Measurements from ENCODE around the gene TAF5L.
"Not testable (repeated sequence)": the region's sequence is repeated elsewhere in the genome, so short reads cannot be mapped to it uniquely, and the experiment has no call there.

TAF5L gene

DNA sequence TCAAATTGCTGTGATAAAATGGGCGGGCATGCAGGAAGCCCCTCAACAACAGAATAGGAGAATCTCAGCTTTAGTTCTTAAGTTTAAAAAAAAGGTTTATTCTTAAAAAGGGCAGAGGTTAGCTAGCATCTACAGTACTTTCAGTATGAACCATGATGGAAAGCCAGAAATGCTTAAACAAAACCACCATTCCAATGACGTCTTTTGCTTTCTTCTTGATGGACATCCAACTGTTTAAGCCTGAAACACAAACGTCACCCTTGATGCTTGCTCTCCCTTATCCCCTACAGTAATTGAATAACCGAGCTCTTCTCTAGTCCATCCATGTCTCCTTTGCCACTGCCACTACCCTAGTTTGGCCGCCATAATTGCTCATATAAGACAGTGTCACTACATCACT, 25.7 kb downstream of the TAF5L start:
- DNase-seq = no peak

DNA sequence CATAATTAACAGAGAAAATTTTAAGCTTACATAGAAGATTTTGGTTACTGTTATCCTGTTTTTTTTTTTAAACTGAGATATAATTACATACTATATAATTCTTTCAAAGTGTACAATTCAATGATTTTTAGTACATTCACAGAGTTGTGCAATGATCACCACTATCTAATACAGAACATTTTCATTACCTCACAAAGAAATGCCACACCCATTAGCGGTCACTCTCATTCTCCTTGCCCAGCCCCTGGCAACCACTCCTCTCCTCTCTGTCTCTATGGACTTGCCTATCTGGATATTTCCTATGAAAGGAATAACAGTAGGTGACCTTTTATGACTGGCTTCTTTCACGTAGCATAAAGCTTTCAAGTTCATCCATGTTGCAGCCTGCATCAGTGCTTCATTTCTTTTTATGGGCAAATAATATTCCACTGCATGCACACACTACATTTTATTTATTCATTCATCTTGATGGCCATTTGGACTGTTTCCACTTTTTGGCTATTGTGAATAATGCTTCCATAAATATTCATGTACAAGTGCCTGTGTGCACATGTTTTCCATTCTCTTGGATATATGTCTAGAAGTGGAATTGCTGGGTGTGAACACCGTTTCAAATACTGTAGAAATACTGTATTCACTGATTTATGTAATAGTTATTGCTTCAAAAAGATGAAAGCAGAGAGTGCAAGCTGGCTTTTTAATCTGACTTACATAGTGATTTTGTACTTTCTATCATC, 26.5 kb downstream of the TAF5L start:
- DNase-seq = no peak

DNA sequence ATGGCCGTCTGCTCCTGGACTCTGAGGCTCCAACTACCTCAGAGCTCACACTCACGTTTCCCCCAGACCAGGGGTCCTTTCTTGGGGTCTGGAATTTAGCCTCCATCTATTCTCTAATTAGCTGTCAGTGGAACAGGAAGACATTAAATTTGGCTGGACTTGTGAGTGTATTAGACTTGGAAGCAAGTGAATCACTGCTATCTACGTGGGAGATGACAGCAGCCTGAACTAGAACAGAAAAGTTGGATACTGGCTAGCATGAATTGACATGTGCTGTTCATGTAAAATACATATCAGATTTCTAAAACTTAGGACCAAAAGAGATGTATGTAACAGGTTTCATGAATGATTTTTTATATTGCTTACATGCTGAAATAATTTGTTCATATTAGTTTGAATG, 28.0 kb downstream of the TAF5L start:
- no peak for DNase-seq

DNA sequence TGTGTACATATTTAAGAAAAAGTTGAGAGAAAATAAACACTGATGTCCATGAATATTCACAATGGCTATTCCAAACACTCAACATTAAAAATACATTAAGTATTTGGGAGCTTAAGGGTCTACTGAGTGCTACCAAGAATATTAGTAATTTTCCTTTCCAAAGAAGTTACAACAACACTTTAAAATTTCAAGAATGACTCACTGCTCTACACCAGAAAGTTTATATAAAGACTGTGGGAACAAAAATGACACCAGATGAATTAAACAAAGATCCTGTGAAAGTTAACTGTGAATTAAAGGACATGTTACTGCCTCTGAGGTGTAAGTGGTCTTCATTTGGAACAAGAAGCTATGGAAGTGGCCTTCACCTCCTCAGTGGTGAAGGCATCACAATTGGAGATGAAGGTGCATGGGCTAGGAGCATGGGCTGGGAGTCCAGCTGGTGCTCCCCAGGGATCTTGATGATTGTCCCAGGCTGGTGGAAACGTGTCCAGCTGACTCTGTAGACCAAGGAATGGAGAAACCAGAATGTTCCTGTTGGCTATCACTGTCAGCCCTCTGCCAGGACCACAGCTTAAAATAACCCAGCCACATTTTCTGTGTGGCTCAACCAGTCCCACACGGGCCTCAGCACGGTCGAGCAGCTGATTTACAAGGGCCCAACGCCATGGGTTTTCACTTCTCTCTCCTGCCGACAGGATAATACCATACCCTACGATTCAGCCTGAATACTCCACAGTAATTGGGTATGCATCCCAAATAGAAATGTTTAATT, 28.8 kb downstream of the TAF5L start:
- no peak for DNase-seq

DNA sequence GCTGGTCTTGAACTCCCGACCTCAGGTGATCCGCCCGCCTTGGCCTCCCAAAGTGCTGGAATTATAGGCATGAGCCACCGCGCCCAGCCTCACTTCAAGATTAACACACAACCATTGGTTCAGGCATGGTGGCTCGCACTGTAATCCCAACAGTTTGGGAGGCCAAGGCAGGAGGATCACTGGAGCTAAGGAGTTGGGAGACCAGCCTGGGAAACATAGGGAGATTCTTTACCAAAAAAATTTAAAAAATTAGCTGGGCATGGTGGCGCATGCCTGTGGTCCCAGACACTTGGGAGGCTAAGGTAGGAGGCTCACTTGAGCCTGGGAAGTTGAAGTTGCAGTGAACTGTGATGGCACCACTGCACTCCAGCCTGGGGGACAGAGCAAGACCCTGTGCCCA, 30.0 kb downstream of the TAF5L start:
- DNase-seq = not testable (repeated sequence)

DNA sequence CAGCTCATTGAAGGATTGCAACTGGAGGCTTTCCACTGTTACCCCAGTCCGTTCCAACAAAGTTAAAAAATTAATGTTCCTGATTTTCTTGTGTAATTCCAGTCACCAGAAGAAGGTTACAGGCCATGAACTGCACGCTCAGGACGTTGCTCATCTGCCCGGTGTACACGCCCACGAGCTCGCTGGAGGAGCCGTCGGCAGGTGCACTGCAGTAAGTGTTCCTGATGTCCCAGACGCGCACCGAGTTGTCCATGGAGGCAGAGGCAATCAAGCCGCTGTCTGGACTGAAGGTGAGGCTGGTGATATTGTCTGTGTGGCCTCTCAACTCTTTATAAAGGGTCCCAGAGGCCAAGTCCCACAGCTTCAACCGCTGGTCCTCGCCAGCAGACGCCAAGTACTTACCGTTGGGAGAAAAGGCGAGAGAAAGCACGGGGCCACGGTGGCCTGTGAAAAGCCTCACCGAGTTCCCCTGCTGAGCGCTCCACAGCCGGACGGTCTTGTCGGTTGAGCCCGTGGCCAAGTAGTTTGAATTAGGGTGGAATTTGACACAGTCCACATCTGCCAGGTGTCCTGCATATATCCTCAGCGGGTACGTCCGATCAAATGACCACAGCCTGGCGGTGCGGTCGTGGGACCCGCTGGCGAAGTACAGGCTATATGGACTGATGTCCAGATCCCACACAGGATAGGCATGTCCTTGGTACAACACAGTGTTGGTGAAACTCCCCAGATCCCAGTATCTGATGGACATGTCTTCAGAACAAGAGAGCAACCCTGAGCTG, 31.5 kb downstream of the TAF5L start:
- no peak for DNase-seq

DNA sequence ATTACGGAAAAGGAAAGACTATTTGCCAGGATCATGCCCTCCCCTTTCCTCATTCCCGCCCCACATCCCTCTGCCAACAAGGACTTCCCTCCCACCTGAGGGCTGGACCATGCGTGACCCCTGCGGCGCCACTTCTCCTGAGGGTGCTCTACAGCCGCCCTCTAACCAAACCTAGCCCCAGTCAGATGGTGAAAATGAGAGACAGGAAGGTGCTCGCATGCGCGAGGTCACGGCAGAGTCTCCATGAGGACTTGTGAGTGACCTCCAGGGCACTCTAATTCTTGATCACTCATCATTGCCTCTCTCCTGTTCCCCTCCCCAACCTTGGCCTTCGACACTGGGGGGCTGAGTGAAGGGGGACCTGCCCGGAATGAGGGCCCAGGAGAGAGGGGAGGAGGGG, 32.1 kb downstream of the TAF5L start:
- no peak for DNase-seq

DNA sequence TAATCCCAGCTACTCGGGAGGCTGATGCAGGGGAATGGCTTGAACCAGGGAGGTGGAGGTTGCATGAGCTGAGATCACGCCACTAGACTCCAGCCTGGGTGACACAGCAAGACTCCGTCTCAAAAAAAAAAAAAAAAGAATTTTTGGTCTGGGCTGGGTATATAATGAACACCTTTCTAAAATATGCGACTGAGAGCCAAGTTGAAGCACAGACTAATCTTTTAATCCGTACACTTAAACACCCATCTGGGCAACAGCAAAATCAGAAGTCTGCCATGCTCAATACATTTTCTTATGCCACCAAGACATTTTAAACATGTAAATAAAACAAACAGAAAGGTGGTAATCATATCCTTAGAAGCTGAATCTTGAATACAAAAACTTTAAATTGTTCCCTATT, 35.8 kb downstream of the TAF5L start:
- no peak for DNase-seq

DNA sequence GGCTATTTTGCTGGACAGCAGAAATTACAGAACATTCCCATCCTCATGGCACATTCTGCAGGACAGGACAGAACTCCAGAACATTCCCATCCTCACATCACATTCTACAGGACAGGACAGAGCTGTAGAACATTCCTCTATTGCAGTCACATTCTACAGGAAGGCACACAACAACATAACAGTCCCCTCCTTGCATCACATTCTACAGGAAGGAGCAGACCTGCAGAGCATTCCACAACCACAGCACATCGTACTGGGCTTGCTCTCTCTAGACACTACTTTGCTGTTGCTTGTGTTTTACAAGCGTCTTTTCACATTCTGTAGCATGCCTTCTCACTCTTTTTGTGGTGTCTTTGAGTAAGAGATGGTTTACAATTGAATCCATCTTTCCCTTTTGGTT, 40.6 kb downstream of the TAF5L start:
- DNase-seq = no peak

DNA sequence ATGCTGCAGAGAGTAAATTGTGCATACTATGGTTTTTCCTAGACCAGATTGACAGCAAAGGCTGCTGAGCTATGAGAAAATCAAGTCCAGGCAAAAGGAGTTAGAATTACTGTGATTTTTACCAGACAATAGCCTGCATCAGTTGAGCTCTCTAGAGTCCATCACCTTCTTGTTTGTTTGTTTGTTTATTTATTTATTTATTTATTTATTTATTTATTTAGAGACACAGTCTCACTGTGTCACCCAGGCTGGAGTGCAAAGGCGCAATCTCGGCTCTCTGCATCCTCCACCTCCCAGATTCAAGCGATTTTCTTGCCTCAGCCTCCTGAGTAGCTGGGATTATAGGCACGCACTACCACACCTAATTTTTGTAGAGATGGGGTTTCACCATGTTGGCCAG, 43.2 kb downstream of the TAF5L start:
- DNase-seq = no peak

DNA sequence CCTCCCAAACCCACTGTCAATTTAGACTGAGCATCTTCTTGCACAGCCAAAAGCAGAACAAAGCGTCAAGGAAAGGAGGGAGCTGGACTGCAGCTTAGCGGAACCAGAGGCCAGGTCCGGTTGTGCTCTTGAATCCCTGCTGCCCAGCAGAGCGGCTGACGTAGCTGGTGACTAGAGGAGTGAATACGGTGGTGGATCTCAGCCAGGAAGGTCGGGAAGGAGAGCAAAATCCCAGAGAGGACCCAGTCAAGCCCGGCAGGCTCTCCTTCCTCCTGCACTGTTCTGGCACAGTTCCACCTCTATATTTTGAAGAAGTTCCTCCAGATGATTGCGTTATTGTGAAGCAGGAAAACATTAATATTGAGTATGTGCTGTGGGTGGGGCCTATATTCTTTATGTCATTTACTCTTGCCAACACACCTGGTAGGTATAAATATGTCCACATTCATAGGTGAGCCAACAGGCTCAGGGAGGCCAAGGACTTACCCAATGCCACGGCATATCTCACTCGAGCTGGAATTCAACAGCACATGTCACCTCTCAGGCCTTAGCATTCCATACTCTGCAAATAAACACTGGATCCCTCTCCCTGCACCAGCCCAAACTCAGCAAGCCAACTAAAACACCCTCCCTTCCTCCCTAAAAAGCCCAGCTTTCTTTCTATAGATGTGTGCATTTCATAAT, 43.8 kb downstream of the TAF5L start:
- DNase-seq = peak; percentile 15

DNA sequence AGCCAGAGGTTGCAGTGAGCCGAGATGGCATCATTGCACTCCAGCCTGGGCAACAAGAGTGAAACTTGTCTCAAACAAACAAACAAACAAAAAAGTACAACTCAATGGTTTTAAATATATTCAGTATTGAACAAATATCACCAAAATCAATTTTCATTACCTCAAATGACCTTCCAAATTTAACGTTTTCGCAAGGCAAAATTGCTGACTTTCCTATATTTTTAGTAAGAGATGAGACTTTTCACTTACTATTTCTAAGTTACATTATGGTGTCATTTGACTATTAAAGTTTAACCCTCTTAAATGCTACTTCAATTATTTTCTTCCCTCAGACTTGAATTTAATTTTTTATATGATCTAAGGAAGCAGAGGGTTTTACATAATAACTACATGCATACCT, 44.4 kb downstream of the TAF5L start:
- no peak for DNase-seq

DNA sequence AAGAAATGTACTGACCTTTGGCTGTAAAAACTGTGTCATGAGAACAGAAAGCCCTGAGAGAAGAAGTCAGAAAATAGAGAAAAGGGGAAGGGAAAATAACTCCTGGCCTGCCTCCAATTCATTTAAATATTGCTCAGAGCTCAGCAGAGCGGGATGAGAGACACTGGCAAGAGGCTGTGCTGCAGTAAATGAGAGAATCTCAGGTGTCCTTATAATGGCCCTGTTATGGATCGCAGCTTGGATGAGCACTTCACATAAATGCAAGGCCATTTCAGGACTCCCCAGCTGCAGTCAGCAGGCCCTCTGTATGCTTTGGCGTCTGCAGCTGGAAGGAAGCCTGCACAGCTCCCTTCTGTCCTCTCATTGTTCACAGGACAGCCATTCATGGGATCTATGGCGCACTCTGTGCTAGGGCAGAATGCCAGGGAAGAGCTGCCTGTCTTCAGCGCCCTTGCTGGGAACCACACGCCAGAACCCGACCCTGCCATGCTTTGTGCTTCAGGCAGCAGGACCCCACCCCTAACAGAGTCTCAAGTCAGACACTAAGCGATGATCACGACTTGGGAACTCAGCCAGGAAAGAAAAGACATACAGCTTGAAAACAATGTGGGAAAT, 46.8 kb downstream of the TAF5L start:
- DNase-seq = peak; percentile 39

DNA sequence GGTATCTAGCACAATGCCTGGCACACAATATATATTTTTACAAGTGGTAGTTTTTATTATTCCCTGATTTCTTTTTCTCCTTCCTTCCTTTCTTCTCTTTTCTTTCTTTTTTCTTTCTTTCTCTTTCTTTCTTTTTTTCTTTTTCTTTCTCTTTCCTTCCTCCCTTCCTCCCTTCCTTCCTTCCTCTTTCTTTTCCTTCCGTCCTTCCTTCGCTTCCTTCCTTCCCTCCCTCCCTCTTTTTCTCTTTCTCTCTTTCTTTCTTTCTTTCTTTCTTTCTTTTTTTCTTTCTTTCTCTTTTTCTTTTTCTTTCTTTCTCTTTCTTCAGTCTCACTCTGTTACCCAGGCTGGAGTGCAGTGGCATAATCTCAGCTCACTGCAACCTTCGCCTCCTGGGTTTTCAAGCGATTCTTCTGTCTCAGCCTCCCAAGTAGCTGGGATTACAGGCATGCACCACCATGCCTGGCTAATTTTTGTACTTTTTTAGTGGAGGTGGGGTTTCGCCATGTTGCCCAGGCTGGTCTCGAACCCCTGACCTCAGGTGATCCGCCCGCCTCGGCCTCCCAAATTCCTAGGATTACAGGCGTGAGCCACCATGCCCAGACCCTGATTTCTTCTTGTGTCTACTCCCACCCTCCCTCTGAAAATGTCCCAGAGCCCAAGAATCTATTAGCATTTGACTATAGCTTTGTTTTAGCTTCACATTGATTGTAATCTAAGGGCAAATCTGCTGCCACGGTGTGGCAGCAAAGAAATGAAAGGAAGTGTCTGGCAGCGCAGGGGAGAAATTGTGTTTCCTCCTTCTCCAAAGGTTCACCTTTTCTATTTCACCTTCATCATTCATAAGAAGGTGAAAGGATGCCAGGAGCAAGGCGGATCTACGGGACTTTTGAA, 47.5 kb downstream of the TAF5L start:
- no peak for DNase-seq

DNA sequence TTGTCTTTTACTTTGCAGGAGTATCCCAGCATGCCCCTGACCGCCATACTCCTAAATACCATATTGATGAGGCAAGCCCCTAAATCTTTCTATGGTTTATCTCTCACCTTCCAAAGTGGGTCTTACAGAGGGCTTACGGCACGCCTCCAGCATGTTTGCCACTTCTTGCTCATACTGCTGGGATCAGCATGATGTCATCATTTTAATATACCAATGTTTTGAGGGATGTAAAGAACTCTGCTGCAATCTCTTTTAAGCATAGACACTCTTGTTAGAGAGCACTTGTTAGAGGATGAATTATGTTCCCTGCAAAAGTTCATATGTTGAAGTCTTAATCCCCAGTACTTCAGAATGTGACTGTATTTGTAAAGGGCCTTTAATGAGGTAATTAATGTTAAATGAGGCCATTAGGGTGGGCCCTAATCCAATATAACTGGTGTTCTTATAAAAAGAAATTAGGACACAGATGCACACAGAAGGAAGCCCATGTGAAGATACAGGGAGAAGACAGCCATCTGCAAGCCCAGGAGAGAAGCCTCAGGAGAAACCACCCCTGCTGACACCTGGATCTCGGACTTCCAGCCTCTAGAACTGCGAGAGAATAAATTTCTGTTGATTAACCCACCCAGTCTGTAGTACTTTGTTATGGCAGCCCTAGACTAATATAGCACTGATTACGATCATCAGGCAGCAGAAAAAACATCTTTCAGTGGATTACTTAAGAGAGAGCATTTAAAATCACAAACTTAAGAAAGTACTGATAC, 51.1 kb downstream of the TAF5L start:
- no peak for DNase-seq

DNA sequence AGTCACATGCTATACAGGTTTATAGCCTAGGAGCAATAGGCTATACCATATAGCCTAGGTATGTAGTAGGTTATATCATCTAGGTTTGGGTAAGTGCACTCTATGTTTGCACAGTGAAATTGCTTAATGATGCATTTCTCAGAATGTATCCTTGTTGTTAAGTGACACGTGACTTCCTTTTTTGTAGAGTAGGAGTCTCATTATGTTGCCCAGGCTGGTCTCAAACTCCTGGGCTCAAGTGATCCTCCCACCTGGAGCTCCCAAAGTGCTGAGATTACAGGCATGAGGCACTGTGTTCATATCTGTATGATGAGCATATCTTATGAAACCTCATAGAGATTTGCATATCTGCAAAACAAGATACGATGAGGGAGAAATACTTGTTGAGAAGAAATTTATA, 53.6 kb downstream of the TAF5L start:
- DNase-seq = no peak

DNA sequence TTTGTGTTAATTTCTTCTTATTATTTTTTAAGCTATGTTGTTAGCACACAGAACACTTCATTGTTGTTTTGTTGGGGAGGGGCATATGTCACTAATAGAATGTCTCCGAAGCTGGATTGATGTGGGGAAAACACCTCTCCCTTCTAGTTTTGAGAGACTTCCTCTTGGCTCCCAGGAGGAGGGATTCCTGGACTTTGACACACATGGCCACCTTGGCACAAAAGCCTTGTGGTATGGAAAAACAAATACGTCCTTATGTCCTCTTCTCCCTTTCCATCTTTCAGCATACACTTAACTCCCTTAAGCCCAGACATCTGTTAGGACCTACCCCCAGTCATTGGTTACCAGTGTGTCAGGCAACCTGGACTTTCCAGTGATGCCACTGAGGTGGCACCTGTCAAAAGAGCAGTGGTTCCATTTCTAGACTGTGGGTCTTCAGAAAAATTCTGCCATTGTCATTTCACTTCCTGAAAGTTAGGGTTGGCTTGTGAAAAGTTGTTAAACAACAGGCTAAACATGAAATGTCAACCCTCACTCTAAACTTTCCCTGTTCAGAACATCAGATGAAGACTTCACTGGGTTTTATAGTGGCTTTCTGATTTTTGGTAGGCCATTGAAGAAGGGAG, 54.9 kb downstream of the TAF5L start:
- DNase-seq = no peak

DNA sequence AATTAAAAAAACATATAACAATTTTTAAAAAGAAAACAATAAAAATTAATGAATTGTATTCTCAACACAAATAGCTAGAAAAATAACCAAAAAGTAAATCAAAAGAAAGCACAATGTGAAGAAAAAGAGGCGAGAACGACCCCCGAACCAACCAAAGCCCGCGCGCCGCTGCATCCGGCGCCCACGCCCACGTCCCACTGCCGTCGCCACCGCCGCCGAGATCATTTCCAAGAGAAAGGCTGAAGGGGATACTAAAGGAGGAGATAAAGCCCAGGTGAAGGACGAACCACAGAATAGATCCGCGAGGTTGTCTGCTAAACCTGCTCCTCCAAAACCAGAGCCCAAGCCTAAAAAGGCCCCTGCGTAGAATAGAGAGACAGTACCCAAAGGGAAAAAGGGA, 55.6 kb downstream of the TAF5L start:
- DNase-seq = no peak

DNA sequence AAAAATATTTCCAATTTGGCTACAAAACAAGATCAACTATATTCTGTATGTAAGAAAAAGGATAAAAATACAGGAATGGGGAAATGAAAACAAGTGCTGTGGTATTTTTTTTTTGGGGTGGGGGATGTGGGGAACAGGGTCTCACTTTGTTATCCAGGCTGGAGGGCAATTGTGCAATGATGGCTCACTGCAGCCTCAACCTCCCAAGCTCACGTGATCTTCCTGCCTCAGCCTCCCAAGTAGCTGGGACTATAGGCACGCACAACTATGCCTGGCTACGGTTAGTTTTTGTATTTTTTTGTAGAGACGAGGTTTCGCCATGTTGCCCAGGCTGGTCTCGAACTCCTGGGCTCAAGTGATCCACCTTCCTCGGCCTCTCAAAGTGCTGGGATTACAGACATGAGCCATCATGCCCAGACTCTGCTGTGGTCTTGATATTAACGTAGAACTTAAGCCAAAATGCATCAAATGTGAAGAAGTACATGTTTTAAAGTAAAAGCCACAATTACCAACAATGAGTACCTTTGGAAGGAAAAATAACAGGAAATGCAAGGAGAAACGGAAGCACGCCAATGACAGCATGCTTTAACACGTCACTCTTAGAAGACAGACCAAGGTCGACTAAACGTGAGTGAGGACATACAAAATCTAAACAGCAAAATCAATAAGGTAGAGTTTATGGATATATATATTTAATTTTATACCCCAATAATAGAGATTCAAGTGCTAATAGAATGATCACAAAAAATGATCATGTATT, 58.6 kb downstream of the TAF5L start:
- DNase-seq = no peak

DNA sequence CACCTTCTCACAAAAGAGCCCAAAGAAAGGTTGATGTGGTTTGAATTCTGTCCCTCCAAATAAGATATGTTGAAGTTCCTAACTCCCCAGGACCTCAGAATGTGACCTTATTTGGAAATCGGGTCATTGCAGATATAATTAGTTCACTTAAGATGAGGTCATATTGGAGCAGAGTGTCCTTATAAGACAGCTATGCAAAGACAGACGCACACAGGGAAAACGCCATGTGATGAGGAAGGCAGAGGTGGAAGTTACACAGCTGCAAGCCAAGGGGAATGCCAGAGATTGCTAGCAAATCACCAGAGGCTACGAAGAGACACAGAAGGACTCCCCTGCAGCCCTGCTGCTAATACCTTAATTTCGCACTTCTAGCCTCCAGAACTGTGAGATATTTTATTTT, 62.2 kb downstream of the TAF5L start:
- no peak for DNase-seq
